ENCODE data around the gene WWC1. TPM values are rescaled to one million over a fixed set of nuclear protein-coding genes. Genes with fewer than 3 reads are reported as not detected.

The WWC1 gene
- total and polyA plus RNA-seq, 9 of the 15 experiments (the other 6 are each of a cell fraction or from before 2014, with no cell fraction given): under 0.01 to 0.54 (median 0.42) TPM; not detected in 6

DNA sequence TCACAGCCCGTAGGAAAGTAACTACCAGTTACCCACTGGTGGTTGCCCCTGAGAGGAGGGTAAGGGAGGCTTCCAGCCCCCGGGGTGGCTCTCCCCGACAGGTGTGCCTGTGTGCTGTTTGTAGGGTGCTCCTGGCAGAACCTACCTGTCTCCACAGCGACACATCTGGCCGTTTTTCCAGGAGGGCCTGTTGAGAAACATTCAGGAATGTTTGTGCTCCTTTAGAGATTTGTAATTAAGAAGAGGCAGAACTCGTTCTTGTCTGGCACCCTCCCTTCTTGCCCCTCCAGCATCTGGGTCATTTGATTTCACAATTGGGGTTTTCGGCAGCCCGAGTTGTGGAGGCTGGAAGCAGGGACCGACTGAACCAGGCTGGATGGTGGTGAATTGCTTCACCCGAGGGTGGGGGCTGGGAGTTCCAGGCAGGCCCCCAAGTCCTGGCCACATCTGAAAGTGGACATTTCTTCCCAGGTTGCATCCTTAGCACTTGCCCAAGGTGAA, 74.2 kb downstream of the WWC1 start:
- no peak; the same call in 2 of the 3 replicates for ATAC-seq
- Histone ChIP-seq H3K9ac (ENCODE audit: insufficient read depth in 1 of 2, low read depth in 2 of 2, low read length in 2 of 2) (no peak overlapping the region), H3K9me3 (replicated peaks; ENCODE audit: control insufficient read depth, insufficient read depth, low read depth, low read length) (no peaks in the 10 kb centered on the region), H3K27me3 (ENCODE audit: control insufficient read depth in 2 of 2, insufficient read depth in 2 of 2, low read length in 2 of 2) (peaks cover 2 to 30% of the 10 kb centered on the region in 2 experiments; a peak in 4 of 5 replicates), H2AFZ (ENCODE audit: low read depth, low read length) (no peak overlapping the region), H3K27ac (ENCODE audit: extremely low read depth, low read depth, low read length) (no peak overlapping the region), H3K4me1 (replicated peaks in 1 of 2; ENCODE audit: control insufficient read depth in 2 of 2, insufficient read depth in 2 of 2, low read length in 2 of 2) (no peaks in the 10 kb centered on the region), H3K36me3 (ENCODE audit: control insufficient read depth, insufficient read depth, low read length) (no peaks in the 10 kb centered on the region), H3K79me2 (ENCODE audit: control insufficient read depth, insufficient read depth, low read length) (no peaks in the 10 kb centered on the region), H3K9me1 (ENCODE audit: control insufficient read depth, insufficient read depth, low read length) (no peaks in the 10 kb centered on the region), H4K20me1 (replicated peaks; ENCODE audit: control insufficient read depth, insufficient read depth, low read length) (no peaks in the 10 kb centered on the region), H3K4me2 (ENCODE audit: insufficient read depth, low read length) (no peak overlapping the region), H3K4me3 (no peak overlapping the region)
- CTCF ChIA-PET (ENCODE audit: low intra/inter-chr PET ratio): no interaction called here
- BruUV-seq (replicated peaks): no TSS peak
- POLR2A ChIA-PET: no interaction called here
- WGBS (ENCODE audit: insufficient coverage, low coverage, missing lambda C conversion rate): 0% methylated on average over 9 of the region's 10 CpGs
- DNase-seq (ENCODE audit: extremely low read depth in 1 of 4, low spot score in 3 of 4): no peak
- intact Hi-C loops (cut with micrococcal nuclease): no loop called here
- in situ Hi-C loops (cut with MboI): no loop called here
- TF ChIP-seq CREBBP (IDR thresholded peaks at IDR 0.05; ENCODE audit: low read depth, low read length) (no peak), NFXL1 (CRISPR knock-in tag; IDR thresholded peaks at IDR 0.05) (no peak), HLTF (IDR thresholded peaks at IDR 0.05) (no peak), CXXC5 (CRISPR knock-in tag; IDR thresholded peaks at IDR 0.05) (no peak)
- TF ChIP-seq, protein P1, sequence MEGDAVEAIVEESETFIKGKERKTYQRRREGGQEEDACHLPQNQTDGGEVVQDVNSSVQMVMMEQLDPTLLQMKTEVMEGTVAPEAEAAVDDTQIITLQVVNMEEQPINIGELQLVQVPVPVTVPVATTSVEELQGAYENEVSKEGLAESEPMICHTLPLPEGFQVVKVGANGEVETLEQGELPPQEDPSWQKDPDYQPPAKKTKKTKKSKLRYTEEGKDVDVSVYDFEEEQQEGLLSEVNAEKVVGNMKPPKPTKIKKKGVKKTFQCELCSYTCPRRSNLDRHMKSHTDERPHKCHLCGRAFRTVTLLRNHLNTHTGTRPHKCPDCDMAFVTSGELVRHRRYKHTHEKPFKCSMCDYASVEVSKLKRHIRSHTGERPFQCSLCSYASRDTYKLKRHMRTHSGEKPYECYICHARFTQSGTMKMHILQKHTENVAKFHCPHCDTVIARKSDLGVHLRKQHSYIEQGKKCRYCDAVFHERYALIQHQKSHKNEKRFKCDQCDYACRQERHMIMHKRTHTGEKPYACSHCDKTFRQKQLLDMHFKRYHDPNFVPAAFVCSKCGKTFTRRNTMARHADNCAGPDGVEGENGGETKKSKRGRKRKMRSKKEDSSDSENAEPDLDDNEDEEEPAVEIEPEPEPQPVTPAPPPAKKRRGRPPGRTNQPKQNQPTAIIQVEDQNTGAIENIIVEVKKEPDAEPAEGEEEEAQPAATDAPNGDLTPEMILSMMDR (IDR thresholded peaks at IDR 0.05 in 2 of 3, conservative IDR thresholded peaks at IDR 0.05 in 1 of 3; ENCODE audit: insufficient read depth in 2 of 3, low read depth in 1 of 3, low read length in 3 of 3): 0 out of 6 replicates have a peak, but pooled peaks of 1 of the 3 experiments have one; percentile 13
- FAIRE-seq: no peak

Measured in K562 (cell line).